ENCODE data around the gene APH1B. TPM values are rescaled to one million over a fixed set of nuclear protein-coding genes. Genes with fewer than 3 reads are reported as not detected.

Gene APH1B
- total RNA-seq, 1 donor from 2014 or later: 17.0 TPM

GRCh38 chr15:63353261-63353660 is 75.9 kb downstream of the APH1B start:
- Histone ChIP-seq H3K36me3 (no peaks in the 10 kb centered on the region), H3K27ac (no peak overlapping the region), H3K9me3 (no peaks in the 10 kb centered on the region), H3K4me1 (peaks cover 0 to 18% of the 10 kb centered on the region in 2 donors), H3K4me3 (no peak overlapping the region), H3K27me3 (no peaks in the 10 kb centered on the region)
- intact Hi-C loops (cut with DNase I): no loop called here
- TF ChIP-seq CTCF (IDR thresholded peaks at IDR 0.05): no peak
- DNase-seq (ENCODE audit: low spot score in 2 of 2): no peak

GRCh38 chr15:63353887-63354286 is 76.5 kb downstream of the APH1B start:
- no peaks in the 10 kb centered on the region for H3K27me3 ChIP-seq
- no peak overlapping the region for H3K4me3 ChIP-seq
- no peaks in the 10 kb centered on the region for H3K36me3 ChIP-seq
- no peak overlapping the region for H3K27ac ChIP-seq
- no peak for DNase-seq (ENCODE audit: low spot score in 2 of 2)
- no peaks in the 10 kb centered on the region for H3K9me3 ChIP-seq
- no peak for TF ChIP-seq CTCF (IDR thresholded peaks at IDR 0.05)
- peaks cover 0 to 12% of the 10 kb centered on the region in 2 donors for H3K4me1 ChIP-seq
- intact Hi-C loops (cut with DNase I): no loop called here

GRCh38 chr15:63354821-63355650 is 77.6 kb downstream of the APH1B start:
- Histone ChIP-seq H3K27me3 (no peaks in the 10 kb centered on the region), H3K4me1 (peaks cover 0 to 5% of the 10 kb centered on the region in 2 donors), H3K27ac (no peak overlapping the region), H3K36me3 (no peaks in the 10 kb centered on the region), H3K9me3 (no peaks in the 10 kb centered on the region), H3K4me3 (no peak overlapping the region)
- DNase-seq (ENCODE audit: low spot score in 2 of 2): no peak
- intact Hi-C loops (cut with DNase I): no loop called here
- no peak for TF ChIP-seq CTCF (IDR thresholded peaks at IDR 0.05)

- no peak for DNase-seq (ENCODE audit: low spot score in 2 of 2)
These were observed 79.7 kb downstream of the APH1B start for GRCh38 chr15:63357061-63357460.

GRCh38 chr15:63357731-63358130 is 80.3 kb downstream of the APH1B start:
- intact Hi-C loops (cut with DNase I): no loop called here
- no peaks in the 10 kb centered on the region for H3K4me1 ChIP-seq
- H3K36me3 ChIP-seq: no peaks in the 10 kb centered on the region
- DNase-seq (ENCODE audit: low spot score in 2 of 2): no peak
- TF ChIP-seq CTCF (IDR thresholded peaks at IDR 0.05): no peak
- no peaks in the 10 kb centered on the region for H3K9me3 ChIP-seq
- H3K4me3 ChIP-seq: no peak overlapping the region
- no peak overlapping the region for H3K27ac ChIP-seq
- no peaks in the 10 kb centered on the region for H3K27me3 ChIP-seq

More at GRCh38 chr15:63357061-63357460, 79.7 kb downstream of the APH1B start:
- Histone ChIP-seq H3K27ac (no peak overlapping the region), H3K4me1 (no peaks in the 10 kb centered on the region), H3K9me3 (no peaks in the 10 kb centered on the region), H3K4me3 (no peak overlapping the region), H3K36me3 (no peaks in the 10 kb centered on the region), H3K27me3 (no peaks in the 10 kb centered on the region)
- intact Hi-C loops (cut with DNase I): no loop called here
- no peak for TF ChIP-seq CTCF (IDR thresholded peaks at IDR 0.05)
